Ectodermal cell (in vitro differentiated cells): Measurements from ENCODE around the gene PAIP2B.
A peak's percentile ranks its signal among the peaks of the same experiment; 100 is the strongest.
"Not testable (repeated sequence)": the region's sequence is repeated elsewhere in the genome, so short reads cannot be mapped to it uniquely, and the experiment has no call there.

Source experiments
- H3K27ac ChIP-seq: 2 replicates; pipeline ENCODE4 v1.7.0; 2013; ENCODE audit warnings: mild to moderate bottlenecking, low read depth, low read length; ENCODE audit not compliant: insufficient read depth, poor library complexity, severe bottlenecking
- H3K27me3 ChIP-seq: 2 replicates; pipeline ENCODE4 v1.7.0; 2013; ENCODE audit warnings: mild to moderate bottlenecking, low read length; ENCODE audit not compliant: insufficient read depth, control insufficient read depth, poor library complexity, severe bottlenecking
- H3K36me3 ChIP-seq: one replicate; pipeline ENCODE4 v1.7.0; 2013; ENCODE audit warnings: low read length; ENCODE audit not compliant: control insufficient read depth, insufficient read depth
- H3K4me1 ChIP-seq: one replicate; pipeline ENCODE4 v1.7.0; 2013; ENCODE audit warnings: low read length; ENCODE audit not compliant: control insufficient read depth, insufficient read depth
- H3K4me3 ChIP-seq: 2 replicates; pipeline ENCODE4 v1.7.0; 2013; ENCODE audit warnings: low read depth, low read length, control low read depth; ENCODE audit not compliant: insufficient read depth
- H3K9me3 ChIP-seq: 2 replicates; pipeline ENCODE4 v1.7.0; 2013; ENCODE audit warnings: mild to moderate bottlenecking, low read length, moderate library complexity; ENCODE audit not compliant: control insufficient read depth
- WGBS, 2 experiments: methylation state at CpG; one replicate each; pipeline ENCODE4 v1.1.7; 2013; ENCODE audit warnings: missing lambda C conversion rate in 2 of 2; 5-methylcytosine and 5-hydroxymethylcytosine counted together

The PAIP2B gene

DNA sequence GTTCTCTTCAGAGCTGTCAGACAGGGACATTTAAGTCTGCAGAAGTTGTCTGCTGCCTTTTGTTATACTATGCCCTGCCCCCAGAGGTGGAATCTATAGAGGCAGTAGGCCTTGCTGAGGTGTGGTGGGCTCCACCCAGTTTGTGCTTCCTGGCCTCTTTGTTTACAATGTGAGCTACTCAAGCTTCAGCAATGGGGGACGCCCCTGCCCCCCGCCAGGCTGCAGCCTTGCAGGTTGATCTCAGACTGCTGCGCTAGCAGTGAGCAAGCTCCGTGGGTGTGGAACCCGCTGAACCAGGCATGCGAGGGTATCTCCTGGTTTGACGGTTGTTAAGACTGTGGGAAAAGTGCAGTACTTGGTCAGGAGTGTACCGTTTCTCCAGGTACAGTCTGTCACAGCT lies 24.0 kb upstream of the PAIP2B start:
- H3K36me3 ChIP-seq, result no peaks in the 10 kb centered on the region
- no peaks in the 10 kb centered on the region for H3K27me3 ChIP-seq
- no peak overlapping the region for H3K4me3 ChIP-seq
- WGBS, 2 experiments, result 91% methylated on average over 8 of the region's 8 CpGs
- no peaks in the 10 kb centered on the region for H3K9me3 ChIP-seq
- no peaks in the 10 kb centered on the region for H3K4me1 ChIP-seq
- H3K27ac ChIP-seq, result no peak overlapping the region

DNA sequence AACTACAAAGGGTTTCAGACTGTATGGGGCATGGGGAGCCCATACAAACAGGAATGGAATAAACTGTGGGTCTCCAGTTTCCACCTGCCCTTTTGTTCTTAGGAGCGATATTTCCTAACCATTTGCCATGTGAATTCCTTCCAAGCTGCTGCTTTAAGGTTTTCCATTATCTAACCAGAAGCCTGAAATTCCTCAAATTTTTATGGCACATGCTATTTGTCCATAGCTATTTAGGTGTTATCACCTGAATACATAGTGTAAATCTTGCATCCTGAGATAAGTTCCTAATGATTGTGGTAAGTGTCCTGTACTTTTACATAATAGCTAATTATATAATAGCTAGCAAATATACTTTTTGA lies 17.4 kb upstream of the PAIP2B start:
- Histone ChIP-seq H3K27ac (no peak overlapping the region), H3K4me3 (no peak overlapping the region), H3K27me3 (no peaks in the 10 kb centered on the region), H3K9me3 (no peaks in the 10 kb centered on the region), H3K36me3 (no peaks in the 10 kb centered on the region), H3K4me1 (no peaks in the 10 kb centered on the region)
- 73 to 85% methylated on average over 1 of the region's 1 CpG for WGBS, 2 experiments

DNA sequence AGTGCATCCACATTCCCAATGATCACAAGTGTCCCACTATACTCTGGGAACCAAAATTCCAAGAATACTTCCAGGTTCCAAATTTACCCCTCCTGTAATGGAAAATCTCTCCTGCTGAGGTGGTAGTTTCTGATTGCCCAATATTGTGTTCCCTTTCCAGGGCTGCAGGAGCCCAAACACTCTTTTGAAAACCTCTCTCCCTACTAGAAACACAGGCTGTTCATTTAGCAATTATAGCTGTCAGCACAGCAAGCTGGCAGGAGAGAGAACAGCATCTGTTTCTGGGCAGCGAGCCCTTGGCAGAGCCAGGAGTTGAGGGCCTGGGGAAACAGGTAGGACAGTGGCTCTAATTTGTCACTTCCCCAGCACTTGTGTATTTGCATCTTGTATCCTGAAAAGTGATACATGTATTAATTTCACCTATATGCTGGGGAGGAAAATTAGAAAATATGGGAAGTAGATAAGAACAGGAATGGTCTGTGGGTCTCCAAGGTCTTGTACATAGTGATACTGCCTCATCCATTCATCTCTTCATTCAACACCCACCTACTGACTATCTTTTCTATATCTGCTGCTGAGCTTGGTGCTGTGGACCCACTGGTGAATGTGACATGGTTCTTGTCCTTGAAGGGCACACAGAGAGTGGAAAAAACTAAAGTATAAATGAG lies 16.9 kb upstream of the PAIP2B start:
- H3K27me3 ChIP-seq, result no peaks in the 10 kb centered on the region
- no peak overlapping the region for H3K27ac ChIP-seq
- H3K9me3 ChIP-seq, result no peaks in the 10 kb centered on the region
- H3K4me3 ChIP-seq, result no peak overlapping the region
- no peaks in the 10 kb centered on the region for H3K36me3 ChIP-seq
- WGBS, 2 experiments, result 90% methylated on average over 1 of the region's 1 CpG
- H3K4me1 ChIP-seq, result no peaks in the 10 kb centered on the region

GRCh38 chr2:71240794-71241193 lies 13.9 kb upstream of the PAIP2B start:
- Histone ChIP-seq H3K27me3 (no peaks in the 10 kb centered on the region), H3K9me3 (no peaks in the 10 kb centered on the region), H3K4me3 (no peak overlapping the region), H3K4me1 (no peaks in the 10 kb centered on the region), H3K36me3 (no peaks in the 10 kb centered on the region), H3K27ac (no peak overlapping the region)
- 90 to 91% methylated on average over 3 of the region's 3 CpGs for WGBS, 2 experiments

- Histone ChIP-seq H3K4me1 (no peaks in the 10 kb centered on the region), H3K36me3 (no peaks in the 10 kb centered on the region)
Measured at GRCh38 chr2:71238089-71238488, 11.2 kb upstream of the PAIP2B start.

DNA sequence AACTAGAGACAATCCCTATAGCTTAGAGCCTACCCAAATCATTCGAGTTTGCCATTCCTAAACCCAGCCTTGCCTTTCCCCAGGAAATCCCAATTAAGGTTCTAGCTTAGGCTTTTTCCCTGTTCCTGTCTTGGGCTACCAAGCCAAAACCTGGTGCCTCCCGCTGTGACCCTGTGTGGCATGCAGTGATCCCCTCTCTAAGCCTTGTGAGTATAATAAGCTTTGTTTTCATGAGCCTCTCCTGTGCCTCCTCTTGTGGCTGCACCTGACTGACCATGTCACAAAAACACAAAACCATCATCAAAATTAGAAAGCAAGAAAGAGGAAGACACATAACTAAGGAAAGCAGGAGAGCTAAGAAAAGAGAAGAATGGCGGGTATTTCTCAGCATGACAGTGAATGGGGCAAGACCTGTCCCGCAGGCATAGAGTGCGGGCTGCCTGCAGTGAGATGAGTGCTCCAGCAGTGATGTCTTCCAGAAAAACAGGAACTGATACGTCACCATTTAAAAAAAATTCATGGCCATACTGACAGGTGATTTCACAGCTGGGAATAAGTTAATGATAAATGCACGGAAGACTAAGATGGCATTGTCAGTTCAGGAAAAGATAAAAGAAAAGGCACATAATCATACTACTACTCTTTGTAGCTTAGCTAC lies 9.2 kb upstream of the PAIP2B start:
- WGBS, 2 experiments, result 31 to 32% methylated on average over 7 of the region's 7 CpGs
- H3K4me3 ChIP-seq, result no peak overlapping the region
- H3K27ac ChIP-seq, result no peak overlapping the region
- H3K27me3 ChIP-seq, result no peaks in the 10 kb centered on the region
- no peaks in the 10 kb centered on the region for H3K9me3 ChIP-seq
- no peaks in the 10 kb centered on the region for H3K4me1 ChIP-seq
- H3K36me3 ChIP-seq, result no peaks in the 10 kb centered on the region

More at GRCh38 chr2:71238089-71238488, 11.2 kb upstream of the PAIP2B start:
- H3K9me3 ChIP-seq, result no peaks in the 10 kb centered on the region
- H3K27me3 ChIP-seq, result no peaks in the 10 kb centered on the region
- H3K27ac ChIP-seq, result no peak overlapping the region
- H3K4me3 ChIP-seq, result no peak overlapping the region

GRCh38 chr2:71233072-71233471 lies 6.2 kb upstream of the PAIP2B start:
- not testable (repeated sequence) for H3K27me3 ChIP-seq, H3K9me3 ChIP-seq, H3K4me1 ChIP-seq, H3K36me3 ChIP-seq, H3K4me3 ChIP-seq, H3K27ac ChIP-seq
- WGBS, 2 experiments, result 90 to 96% methylated on average over 7 of the region's 7 CpGs

GRCh38 chr2:71226096-71226964 lies 573 bp downstream of the PAIP2B start:
- no peaks in the 10 kb centered on the region for H3K36me3 ChIP-seq
- 2% methylated on average over 52 of the region's 52 CpGs for WGBS, 2 experiments
- no peaks in the 10 kb centered on the region for H3K27me3 ChIP-seq
- no peaks in the 10 kb centered on the region for H3K9me3 ChIP-seq
- peak overlapping the region; percentile 89 for H3K4me3 ChIP-seq
- H3K4me1 ChIP-seq, result peaks cover 4% of the 10 kb centered on the region
- H3K27ac ChIP-seq, result peak overlapping the region; percentile 72

DNA sequence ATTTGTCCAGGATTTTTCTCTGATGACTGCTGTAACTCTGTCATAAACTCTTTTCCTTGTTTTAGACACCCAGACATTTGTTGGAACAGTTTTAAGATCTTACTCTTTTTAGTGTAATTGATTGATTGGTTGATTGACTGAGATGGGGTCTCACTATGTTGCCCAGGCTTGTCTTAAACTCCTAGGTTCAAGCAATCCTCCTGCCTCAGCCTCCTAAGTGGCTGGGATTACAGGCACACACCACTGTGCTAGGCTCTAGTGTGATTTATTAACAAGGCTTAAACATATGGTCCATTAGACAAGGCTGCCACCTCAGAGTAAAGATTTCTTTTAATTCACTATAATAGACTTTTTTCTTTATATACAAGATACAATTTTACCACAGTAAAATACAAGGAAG lies 2.0 kb downstream of the PAIP2B start:
- Histone ChIP-seq H3K9me3 (no peaks in the 10 kb centered on the region), H3K36me3 (no peaks in the 10 kb centered on the region), H3K27ac (no peak overlapping the region), H3K4me3 (no peak overlapping the region), H3K27me3 (no peaks in the 10 kb centered on the region), H3K4me1 (peaks cover 4% of the 10 kb centered on the region)

DNA sequence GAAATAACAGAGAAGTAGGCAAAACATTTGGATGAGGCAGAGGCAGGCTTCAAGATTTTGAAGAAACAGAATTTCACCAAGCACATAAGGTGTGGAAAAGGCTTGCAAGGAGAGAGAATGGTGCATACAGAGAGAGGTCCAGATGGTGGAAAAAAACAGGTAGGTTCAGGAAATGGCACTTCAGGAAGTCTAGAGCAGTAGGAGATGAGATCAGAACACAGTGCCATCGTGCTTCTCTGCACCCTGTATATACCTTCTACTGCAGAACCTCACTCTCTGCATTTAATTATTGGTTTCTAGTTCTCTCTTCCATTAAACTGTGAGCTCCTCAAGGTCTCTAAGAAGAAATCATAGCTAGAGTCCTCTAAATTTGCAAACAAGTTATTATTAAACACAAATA lies 2.4 kb downstream of the PAIP2B start:
- no peak overlapping the region for H3K4me3 ChIP-seq
- H3K9me3 ChIP-seq, result no peaks in the 10 kb centered on the region
- H3K4me1 ChIP-seq, result peaks cover 4% of the 10 kb centered on the region
- H3K27ac ChIP-seq, result no peak overlapping the region
- H3K36me3 ChIP-seq, result no peaks in the 10 kb centered on the region
- no peaks in the 10 kb centered on the region for H3K27me3 ChIP-seq
- 79 to 91% methylated on average over 1 of the region's 1 CpG for WGBS, 2 experiments
